Aorta (tissue), 5 donors: ENCODE results near the gene C8B. TPM values are rescaled to one million over a fixed set of nuclear protein-coding genes. Genes with fewer than 3 reads are reported as not detected.

ENCODE experiments used
- ATAC-seq: fragments of 200-7000 bp; cut with Tn5 transposase; one replicate; pipeline ENCODE4 v1.9.1; 2022; ENCODE audit warnings: moderate library complexity; ENCODE audit not compliant: low FRiP score
- DNase-seq, 2 donors: peaks; one replicate each; pipeline ENCODE4 v3.0.0-alpha.2; 2020
- H3K27ac ChIP-seq, 2 donors: one replicate each; pipeline ENCODE4 v1.5.1; 2013; ENCODE audit warnings: low read length in 2 of 2, mild to moderate bottlenecking in 2 of 2, moderate library complexity in 2 of 2, control low read depth in 1 of 2, inconsistent platforms in 1 of 2, low read depth in 1 of 2
- H3K27me3 ChIP-seq, 2 donors: one replicate each; pipeline ENCODE4 v1.6.1; 2013; ENCODE audit warnings: control low read depth in 1 of 2, low read length in 1 of 2, mild to moderate bottlenecking in 1 of 2, moderate library complexity in 1 of 2; ENCODE audit not compliant: insufficient read depth in 2 of 2, control insufficient read depth in 1 of 2
- H3K36me3 ChIP-seq, 2 donors: one replicate each; pipeline ENCODE4 v1.6.1; 2013; ENCODE audit warnings: control low read depth in 1 of 2, low read length in 1 of 2, mild to moderate bottlenecking in 1 of 2; ENCODE audit not compliant: insufficient read depth in 2 of 2, control insufficient read depth in 1 of 2
- H3K4me1 ChIP-seq, 2 donors: one replicate each; pipeline ENCODE4 v1.6.1; 2013; ENCODE audit warnings: low read length in 2 of 2, control low read depth in 1 of 2, mild to moderate bottlenecking in 1 of 2, moderate library complexity in 1 of 2; ENCODE audit not compliant: insufficient read depth in 2 of 2, control insufficient read depth in 1 of 2
- H3K4me3 ChIP-seq, 2 donors: one replicate each; pipeline ENCODE4 v1.5.1; 2013; ENCODE audit warnings: low read length in 2 of 2, control low read depth in 1 of 2, mild to moderate bottlenecking in 1 of 2
- H3K9me3 ChIP-seq: one replicate; pipeline ENCODE4 v1.6.1; 2013; ENCODE audit warnings: mild to moderate bottlenecking, low read length; ENCODE audit not compliant: control insufficient read depth
- WGBS, 2 donors: extraction: QIAGEN DNeasy Blood & Tissue Kit; methylation state at CpG; one replicate each; pipeline ENCODE4 v1.1.7; 2013; 5-methylcytosine and 5-hydroxymethylcytosine counted together
- intact Hi-C, 2 donors: fragments of 100-400 bp; cut with DNase I; formaldehyde crosslinking; loops; one replicate each; pipeline versions ENCODE4 v1.14.2 to v1.15.0; 2022
- polyA plus RNA-seq, 2 donors: library from polyadenylated mRNA; stranded (reverse); fragments of 200-250 nt; gene quantifications; one replicate each; pipeline ENCODE4 v1.2.3, GENCODE V29; 2013
- total RNA-seq, 2 donors: library from RNA; stranded (reverse); fragmentation: NEBNext Ultra II Directional; extraction: Animal tissue kit (Norgen Biotek cat#: 25700); gene quantifications; one replicate each; pipeline ENCODE4 v1.2.1, GENCODE V29; 2021
- donor health status: healthy with polysubstance abuse.
- donor health status: Bipolar disorder and iron deficiency.
- donor health status: DM: no; HTN: no; CAD: no.
- donor health status: DM: no; HTN: no; CAD: no.
- donor health status: DM: yes; HTN: yes; CAD: no.

C8B gene
- total and polyA plus RNA-seq, 4 donors = not detected

DNA sequence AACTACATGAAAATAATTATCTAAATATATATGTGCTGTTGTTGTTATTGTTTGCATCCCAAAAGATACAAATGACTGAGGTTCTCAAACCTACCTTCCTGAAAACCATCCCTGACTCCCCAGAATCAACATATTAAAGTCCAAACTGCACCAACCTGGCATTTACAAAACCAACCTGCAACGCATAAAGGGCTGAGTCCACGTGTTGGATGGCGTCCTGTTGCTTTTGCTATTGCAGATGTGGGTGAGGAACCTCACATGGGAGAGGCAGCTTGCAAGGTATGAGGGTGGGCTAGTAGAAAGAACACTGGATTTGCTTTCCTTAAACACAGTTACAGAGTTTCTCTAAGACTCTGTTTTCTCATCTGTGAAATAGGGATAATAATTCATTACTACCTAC, 1.5 kb upstream of the C8B start:
- Histone ChIP-seq H3K27me3 (no peaks in the 10 kb centered on the region), H3K27ac (no peak overlapping the region), H3K4me3 (no peak overlapping the region), H3K36me3 (no peaks in the 10 kb centered on the region), H3K9me3 (peaks cover 4% of the 10 kb centered on the region), H3K4me1 (no peaks in the 10 kb centered on the region)
- ATAC-seq = no peak
- DNase-seq = no peak
- intact Hi-C loops = no loop called here
- 59 to 67% methylated on average over 3 of the region's 3 CpGs for WGBS, 2 donors

DNA sequence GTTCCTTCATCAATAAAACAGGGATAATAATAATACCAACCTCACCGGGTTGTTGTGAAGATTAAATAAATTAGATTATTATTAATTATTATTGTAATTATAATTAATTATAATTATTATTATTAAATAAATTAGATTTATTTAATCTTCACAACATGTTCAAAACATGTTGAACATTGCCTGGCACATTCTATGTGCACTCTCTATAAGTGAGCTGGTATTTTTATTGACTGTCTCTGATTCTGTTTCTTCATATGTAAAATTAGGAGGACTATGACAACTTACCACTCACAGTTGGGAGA, 834 bp upstream of the C8B start:
- Histone ChIP-seq H3K4me3 (no peak overlapping the region), H3K4me1 (no peaks in the 10 kb centered on the region), H3K9me3 (peaks cover 3% of the 10 kb centered on the region), H3K36me3 (no peaks in the 10 kb centered on the region), H3K27me3 (no peaks in the 10 kb centered on the region), H3K27ac (no peak overlapping the region)
- intact Hi-C loops = no loop called here
- 95 to 97% methylated on average over 1 of the region's 1 CpG for WGBS, 2 donors
- DNase-seq = no peak
- no peak for ATAC-seq

DNA sequence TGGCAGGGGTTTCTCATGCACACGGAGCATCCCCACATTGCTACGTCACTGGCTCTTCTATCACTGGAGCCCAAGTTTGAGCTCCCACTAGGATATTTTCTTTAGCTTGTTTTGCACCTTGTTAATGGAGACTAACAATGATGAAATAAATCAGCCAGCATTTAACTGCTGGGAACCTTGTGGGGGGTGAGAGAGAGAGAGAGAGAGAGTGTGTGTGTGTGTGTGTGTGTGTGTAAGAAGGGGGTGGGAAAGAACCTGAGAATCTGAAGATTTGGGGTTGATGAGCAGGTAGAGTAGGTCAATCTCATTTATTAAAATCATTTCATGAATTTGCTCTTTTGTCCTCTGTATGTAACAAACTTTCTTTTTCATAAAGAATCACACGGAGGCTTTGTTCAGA, 624 bp downstream of the C8B start:
- H3K4me1 ChIP-seq = no peaks in the 10 kb centered on the region
- no peak overlapping the region for H3K27ac ChIP-seq
- intact Hi-C loops = no loop called here
- peaks cover 3% of the 10 kb centered on the region for H3K9me3 ChIP-seq
- no peaks in the 10 kb centered on the region for H3K36me3 ChIP-seq
- WGBS, 2 donors = 66 to 85% methylated on average over 3 of the region's 3 CpGs
- H3K4me3 ChIP-seq = no peak overlapping the region
- H3K27me3 ChIP-seq = no peaks in the 10 kb centered on the region
- ATAC-seq (no peak), DNase-seq (no peak)

DNA sequence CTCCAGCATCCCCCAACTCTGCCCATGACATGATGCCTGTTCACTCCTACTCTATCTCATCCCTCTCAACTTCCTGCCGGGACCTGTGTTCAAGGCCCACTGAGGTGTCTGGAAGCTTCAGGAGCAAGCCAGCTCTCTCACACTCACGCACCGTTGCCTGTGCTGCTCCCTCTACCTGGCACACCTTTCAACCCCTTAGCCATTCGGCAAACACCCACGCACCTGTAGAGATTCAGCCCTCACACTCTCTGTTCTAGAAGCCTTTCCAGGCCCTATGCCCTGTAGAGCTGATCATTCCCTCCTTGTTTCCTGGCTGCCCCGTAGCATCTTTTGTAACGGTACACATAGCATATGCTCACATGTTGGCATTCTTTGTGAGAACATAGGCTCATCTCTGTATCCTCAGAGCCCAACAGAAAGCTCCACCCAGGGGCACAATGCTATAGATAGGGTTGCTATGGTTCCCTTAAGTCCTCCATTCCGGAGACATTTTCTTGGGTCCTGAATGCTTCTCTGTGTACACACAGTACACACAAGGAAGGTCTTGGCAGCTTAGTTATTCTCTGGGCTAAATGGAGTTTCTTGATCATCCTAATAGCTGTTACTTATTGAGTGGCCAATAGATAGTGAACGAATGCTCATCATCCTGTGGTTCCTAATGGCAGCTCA, 1.3 kb downstream of the C8B start:
- Histone ChIP-seq H3K4me1 (no peaks in the 10 kb centered on the region), H3K4me3 (no peak overlapping the region), H3K36me3 (no peaks in the 10 kb centered on the region), H3K9me3 (peaks cover 3% of the 10 kb centered on the region), H3K27me3 (no peaks in the 10 kb centered on the region), H3K27ac (no peak overlapping the region)
- DNase-seq (no peak), ATAC-seq (no peak)
- WGBS, 2 donors = 87 to 88% methylated on average over 9 of the region's 9 CpGs
- intact Hi-C loops = no loop called here

DNA sequence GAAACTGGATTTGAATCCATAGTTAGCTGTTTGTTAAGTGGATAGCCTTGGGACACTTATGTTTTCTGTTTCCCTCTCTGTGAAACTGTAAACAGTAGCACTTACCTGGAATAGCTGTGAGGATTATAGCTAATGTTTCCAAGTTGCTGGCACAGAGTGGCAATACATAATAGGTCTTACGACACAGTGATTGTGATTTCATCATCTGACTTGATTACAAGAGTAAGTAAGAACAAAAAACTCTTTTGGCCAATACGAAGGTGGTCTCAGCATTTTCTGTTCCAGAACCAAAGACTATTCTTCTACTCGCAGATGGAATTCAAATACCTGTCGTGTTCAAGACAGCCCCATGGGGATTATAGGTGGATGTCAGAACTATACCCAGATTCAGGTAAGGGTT, 2.1 kb downstream of the C8B start:
- 79 to 83% methylated on average over 4 of the region's 4 CpGs for WGBS, 2 donors
- H3K27ac ChIP-seq = no peak overlapping the region

DNA sequence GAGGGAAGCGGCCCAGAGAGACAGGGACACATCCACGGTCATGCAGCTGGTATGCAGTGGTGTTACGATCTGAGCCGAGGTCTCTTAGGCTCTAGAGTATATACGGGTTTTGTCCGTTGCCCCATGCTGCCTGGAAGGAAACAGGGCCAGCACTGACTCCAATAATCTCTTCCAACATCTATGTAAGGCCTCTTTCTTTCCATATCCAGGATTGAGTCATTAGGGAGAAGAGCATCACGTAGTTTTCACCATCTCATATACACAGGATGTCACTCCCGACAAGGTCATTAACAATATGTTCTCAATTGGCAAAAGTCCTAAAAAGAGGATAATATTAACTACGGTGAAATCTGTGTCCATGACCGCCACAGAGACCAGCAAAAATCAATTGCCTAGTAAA, 4.4 kb downstream of the C8B start:
- Histone ChIP-seq H3K36me3 (no peaks in the 10 kb centered on the region), H3K4me1 (no peaks in the 10 kb centered on the region), H3K27ac (no peak overlapping the region), H3K4me3 (no peak overlapping the region), H3K9me3 (no peaks in the 10 kb centered on the region), H3K27me3 (no peaks in the 10 kb centered on the region)
- ATAC-seq (no peak), DNase-seq (no peak)
- intact Hi-C loops = no loop called here
- WGBS, 2 donors = 90 to 93% methylated on average over 10 of the region's 10 CpGs

More for the DNA sequence above, 2.1 kb downstream of the C8B start:
- Histone ChIP-seq H3K9me3 (no peaks in the 10 kb centered on the region), H3K27me3 (no peaks in the 10 kb centered on the region), H3K4me1 (no peaks in the 10 kb centered on the region), H3K4me3 (no peak overlapping the region), H3K36me3 (no peaks in the 10 kb centered on the region)
- intact Hi-C loops = no loop called here
- DNase-seq (no peak), ATAC-seq (no peak)

DNA sequence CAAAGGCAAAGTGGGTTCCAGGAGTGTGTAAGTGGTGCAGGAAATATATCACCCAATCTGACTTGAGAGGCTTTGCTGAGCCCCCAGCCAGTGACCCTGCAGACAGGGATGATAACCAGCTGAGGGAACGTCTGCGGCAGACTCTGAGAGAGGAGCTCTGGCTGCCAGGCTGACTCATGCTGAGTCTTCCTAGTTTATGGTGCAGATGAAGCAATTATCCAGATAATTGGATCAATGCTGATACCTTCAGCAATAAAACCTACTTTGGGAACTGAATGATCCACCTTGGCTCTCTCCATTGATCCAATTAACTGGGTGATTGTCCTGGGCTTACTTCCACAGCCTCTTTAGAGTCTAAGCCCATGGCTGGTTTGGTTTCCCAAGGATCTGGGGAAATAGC, 7.3 kb downstream of the C8B start:
- Histone ChIP-seq H3K4me3 (no peak overlapping the region), H3K9me3 (no peaks in the 10 kb centered on the region), H3K27ac (no peak overlapping the region), H3K27me3 (no peaks in the 10 kb centered on the region), H3K4me1 (no peaks in the 10 kb centered on the region), H3K36me3 (no peaks in the 10 kb centered on the region)
- intact Hi-C loops = no loop called here
- 22 to 53% methylated on average over 2 of the region's 2 CpGs for WGBS, 2 donors
- ATAC-seq = no peak
- DNase-seq = no peak

DNA sequence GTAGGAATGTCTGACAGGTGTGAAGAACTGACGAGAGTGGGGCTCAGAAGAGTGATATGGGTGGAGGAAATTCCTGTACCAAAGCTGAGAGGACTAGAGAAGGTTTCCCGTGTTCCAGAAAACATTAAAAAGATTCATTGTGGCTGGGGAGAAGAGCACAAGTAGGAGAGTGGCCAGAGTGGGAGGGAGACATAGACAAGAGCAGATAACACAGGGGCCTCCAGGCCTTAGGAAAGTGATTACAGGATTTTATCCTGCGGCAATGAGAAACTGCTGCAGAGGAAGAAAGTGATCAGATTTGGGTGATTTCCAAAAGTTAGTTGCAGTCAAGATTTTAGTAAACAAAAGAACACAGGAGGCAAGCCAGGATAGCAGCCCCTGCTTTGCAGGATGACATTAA, 7.9 kb downstream of the C8B start:
- H3K36me3 ChIP-seq = no peaks in the 10 kb centered on the region

DNA sequence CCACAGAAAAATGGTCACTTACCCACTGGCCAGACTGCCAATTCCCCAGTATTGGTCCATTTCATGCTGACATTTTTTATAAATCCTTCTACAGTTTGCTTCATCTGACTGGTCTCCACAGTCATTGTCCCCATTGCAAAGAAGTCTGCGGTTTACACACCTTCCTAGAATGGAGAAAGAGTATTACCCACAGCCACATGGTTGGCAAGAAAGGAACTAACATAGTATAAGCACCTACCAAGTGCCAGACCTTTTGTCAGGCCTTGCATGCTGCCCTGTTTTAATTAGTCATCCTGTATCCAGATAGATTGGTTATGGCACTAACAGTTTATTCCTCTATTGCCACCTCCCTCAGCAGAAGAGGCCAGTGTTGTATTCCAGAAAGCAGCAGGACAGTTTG, 11.2 kb downstream of the C8B start:
- Histone ChIP-seq H3K36me3 (no peaks in the 10 kb centered on the region), H3K9me3 (no peaks in the 10 kb centered on the region), H3K27ac (no peak overlapping the region), H3K4me3 (no peak overlapping the region), H3K4me1 (no peaks in the 10 kb centered on the region), H3K27me3 (no peaks in the 10 kb centered on the region)
- 90 to 100% methylated on average over 1 of the region's 1 CpG for WGBS, 2 donors
- no peak for DNase-seq
- intact Hi-C loops = no loop called here
- no peak for ATAC-seq

More for the DNA sequence above, 7.9 kb downstream of the C8B start:
- ATAC-seq (no peak), DNase-seq (no peak)
- intact Hi-C loops = no loop called here
- Histone ChIP-seq H3K27ac (no peak overlapping the region), H3K4me3 (no peak overlapping the region), H3K4me1 (no peaks in the 10 kb centered on the region), H3K9me3 (no peaks in the 10 kb centered on the region), H3K27me3 (no peaks in the 10 kb centered on the region)
- WGBS, 2 donors = 42 to 51% methylated on average over 3 of the region's 3 CpGs
